ENCODE results near the gene LYPD3. TPM values are rescaled to one million over a fixed set of nuclear protein-coding genes. Genes with fewer than 3 reads are reported as not detected.

The LYPD3 gene
- total RNA-seq, 3 donors from 2014 or later (not counting 1 experiment from before 2014, with no cell fraction given) = 1.3 to 2.4 (median 1.7) TPM

DNA sequence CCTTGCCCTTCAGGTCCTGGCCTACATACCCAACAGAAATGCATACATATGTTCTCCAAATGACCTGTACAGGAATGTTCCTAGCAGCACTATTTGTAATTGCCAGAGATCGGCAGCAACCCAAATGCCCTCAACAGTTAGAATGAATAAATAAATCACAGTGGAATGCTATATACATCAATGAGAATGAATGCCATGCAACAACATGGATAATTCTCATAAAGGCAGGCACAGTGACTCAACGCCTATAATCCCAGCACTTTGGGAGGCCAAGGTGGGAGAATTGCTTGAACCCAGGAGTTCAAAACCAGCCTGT lies 32.1 kb downstream of the LYPD3 start:
- no peaks in the 10 kb centered on the region for H3K27me3 ChIP-seq (ENCODE audit: control insufficient read depth, insufficient read depth, low read length)
- Mint-ChIP-seq H3K36me3 (no peaks in the 10 kb centered on the region), H3K27ac (peak overlapping the region in 1 of 2 donors; percentile 29), H3K9me3 (no peaks in the 10 kb centered on the region), H3K27me3 (ENCODE audit: low read depth in 2 of 2) (no peaks in the 10 kb centered on the region), H3K4me3 (no peak overlapping the region), H3K4me1 (peaks cover 18 to 20% of the 10 kb centered on the region in 2 donors)
- TF ChIP-seq, protein P1, sequence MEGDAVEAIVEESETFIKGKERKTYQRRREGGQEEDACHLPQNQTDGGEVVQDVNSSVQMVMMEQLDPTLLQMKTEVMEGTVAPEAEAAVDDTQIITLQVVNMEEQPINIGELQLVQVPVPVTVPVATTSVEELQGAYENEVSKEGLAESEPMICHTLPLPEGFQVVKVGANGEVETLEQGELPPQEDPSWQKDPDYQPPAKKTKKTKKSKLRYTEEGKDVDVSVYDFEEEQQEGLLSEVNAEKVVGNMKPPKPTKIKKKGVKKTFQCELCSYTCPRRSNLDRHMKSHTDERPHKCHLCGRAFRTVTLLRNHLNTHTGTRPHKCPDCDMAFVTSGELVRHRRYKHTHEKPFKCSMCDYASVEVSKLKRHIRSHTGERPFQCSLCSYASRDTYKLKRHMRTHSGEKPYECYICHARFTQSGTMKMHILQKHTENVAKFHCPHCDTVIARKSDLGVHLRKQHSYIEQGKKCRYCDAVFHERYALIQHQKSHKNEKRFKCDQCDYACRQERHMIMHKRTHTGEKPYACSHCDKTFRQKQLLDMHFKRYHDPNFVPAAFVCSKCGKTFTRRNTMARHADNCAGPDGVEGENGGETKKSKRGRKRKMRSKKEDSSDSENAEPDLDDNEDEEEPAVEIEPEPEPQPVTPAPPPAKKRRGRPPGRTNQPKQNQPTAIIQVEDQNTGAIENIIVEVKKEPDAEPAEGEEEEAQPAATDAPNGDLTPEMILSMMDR (IDR thresholded peaks at IDR 0.05) = no peak
- ATAC-seq = no peak
- no peak overlapping the region for H3K4me3 ChIP-seq (ENCODE audit: low read length)
- no peaks in the 10 kb centered on the region for H3K36me3 ChIP-seq (ENCODE audit: control insufficient read depth, insufficient read depth, low read length)
- intact Hi-C loops (cut with micrococcal nuclease) = loop anchor here (1.0 kb wide), 2 partner anchors 86 to 219 kb away; no protein-coding TSS in a partner anchor
- DNase-seq = no peak
- H3K4me1 ChIP-seq (ENCODE audit: control insufficient read depth, insufficient read depth, low read length) = peaks cover 11% of the 10 kb centered on the region
- H3K9me3 ChIP-seq (ENCODE audit: control insufficient read depth, insufficient read depth, low read length) = no peaks in the 10 kb centered on the region
- H3K27ac ChIP-seq (ENCODE audit: low read length) = no peak overlapping the region
- WGBS (ENCODE audit: insufficient coverage) = 93% methylated on average over 1 of the region's 2 CpGs

DNA sequence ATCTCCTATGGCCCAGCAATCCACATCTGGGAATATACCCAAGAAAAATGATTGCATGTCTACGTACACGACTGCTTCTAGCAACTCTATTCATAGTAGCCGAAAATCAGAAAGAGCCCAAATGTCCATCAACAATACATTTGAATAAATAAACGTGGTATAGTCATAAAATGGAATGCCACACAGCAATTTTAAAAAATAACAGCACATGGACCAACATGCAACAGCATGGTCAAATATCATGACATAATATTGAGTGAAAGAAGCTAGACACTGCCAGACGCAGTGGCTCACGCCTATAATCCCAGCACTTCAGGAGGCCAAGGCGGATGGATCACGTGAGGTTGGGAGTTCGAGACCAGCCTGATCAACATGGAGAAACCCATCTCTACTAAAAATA lies 34.4 kb downstream of the LYPD3 start:
- Histone ChIP-seq H3K4me3 (ENCODE audit: low read length) (no peak overlapping the region), H3K4me1 (ENCODE audit: control insufficient read depth, insufficient read depth, low read length) (no peaks in the 10 kb centered on the region), H3K36me3 (ENCODE audit: control insufficient read depth, insufficient read depth, low read length) (no peaks in the 10 kb centered on the region), H3K27ac (ENCODE audit: low read length) (no peak overlapping the region), H3K9me3 (ENCODE audit: control insufficient read depth, insufficient read depth, low read length) (no peaks in the 10 kb centered on the region), H3K27me3 (ENCODE audit: control insufficient read depth, insufficient read depth, low read length) (no peaks in the 10 kb centered on the region)
- intact Hi-C loops (cut with micrococcal nuclease) = no loop called here
- TF ChIP-seq, protein P1 (IDR thresholded peaks at IDR 0.05) = no peak
- no peaks in the 10 kb centered on the region for H3K9me3 Mint-ChIP-seq
- no peaks in the 10 kb centered on the region for H3K36me3 Mint-ChIP-seq
- ATAC-seq (no peak), DNase-seq (no peak)
- H3K4me1 Mint-ChIP-seq = peaks cover 9% of the 10 kb centered on the region in 2 donors
- WGBS (ENCODE audit: insufficient coverage) = 95% methylated on average over 9 of the region's 9 CpGs
- H3K27me3 Mint-ChIP-seq (ENCODE audit: low read depth in 2 of 2) = no peaks in the 10 kb centered on the region
- no peak overlapping the region for H3K27ac Mint-ChIP-seq
- no peak overlapping the region for H3K4me3 Mint-ChIP-seq

DNA sequence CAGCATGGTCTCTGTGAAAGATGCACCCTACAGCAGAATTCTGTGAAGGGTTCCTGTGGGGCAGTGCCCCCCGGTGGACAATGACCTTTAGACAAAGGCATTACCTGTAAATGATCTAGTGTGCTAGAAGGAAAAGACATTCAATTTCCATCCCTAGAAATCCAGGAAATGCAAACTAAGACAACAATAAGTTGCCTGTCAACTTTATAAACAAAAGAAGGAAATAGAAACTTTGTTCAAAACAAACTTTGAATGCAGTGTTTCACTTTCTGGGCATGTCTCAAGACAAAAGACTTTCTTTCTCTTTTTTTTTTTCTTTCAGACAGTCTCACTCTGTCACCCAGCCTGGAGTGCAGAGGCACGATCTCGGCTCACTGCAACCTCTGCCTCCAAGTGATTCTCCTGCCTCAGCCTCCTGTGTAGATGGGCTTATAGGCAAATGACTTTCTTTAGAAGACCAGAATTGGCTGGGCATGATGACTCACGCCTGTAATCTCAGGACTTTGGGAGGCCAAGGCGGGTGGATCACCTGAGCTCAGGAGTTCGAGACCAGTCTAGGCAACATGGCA lies 35.2 kb downstream of the LYPD3 start:
- Histone ChIP-seq H3K9me3 (ENCODE audit: control insufficient read depth, insufficient read depth, low read length) (no peaks in the 10 kb centered on the region), H3K27ac (ENCODE audit: low read length) (no peak overlapping the region), H3K4me3 (ENCODE audit: low read length) (no peak overlapping the region), H3K27me3 (ENCODE audit: control insufficient read depth, insufficient read depth, low read length) (no peaks in the 10 kb centered on the region), H3K4me1 (ENCODE audit: control insufficient read depth, insufficient read depth, low read length) (no peaks in the 10 kb centered on the region), H3K36me3 (ENCODE audit: control insufficient read depth, insufficient read depth, low read length) (no peaks in the 10 kb centered on the region)
- ATAC-seq (peak in 2 of 3 donors; percentile 52 to 65), DNase-seq (no peak)
- TF ChIP-seq, protein P1 (IDR thresholded peaks at IDR 0.05) = no peak
- H3K27ac Mint-ChIP-seq = no peak overlapping the region
- WGBS (ENCODE audit: insufficient coverage) = 70% methylated on average over 6 of the region's 6 CpGs
- H3K4me3 Mint-ChIP-seq = no peak overlapping the region
- H3K36me3 Mint-ChIP-seq = no peaks in the 10 kb centered on the region
- intact Hi-C loops (cut with micrococcal nuclease) = no loop called here
- no peaks in the 10 kb centered on the region for H3K9me3 Mint-ChIP-seq
- H3K4me1 Mint-ChIP-seq = peaks cover 9 to 15% of the 10 kb centered on the region in 2 donors
- H3K27me3 Mint-ChIP-seq (ENCODE audit: low read depth in 2 of 2) = no peaks in the 10 kb centered on the region

DNA sequence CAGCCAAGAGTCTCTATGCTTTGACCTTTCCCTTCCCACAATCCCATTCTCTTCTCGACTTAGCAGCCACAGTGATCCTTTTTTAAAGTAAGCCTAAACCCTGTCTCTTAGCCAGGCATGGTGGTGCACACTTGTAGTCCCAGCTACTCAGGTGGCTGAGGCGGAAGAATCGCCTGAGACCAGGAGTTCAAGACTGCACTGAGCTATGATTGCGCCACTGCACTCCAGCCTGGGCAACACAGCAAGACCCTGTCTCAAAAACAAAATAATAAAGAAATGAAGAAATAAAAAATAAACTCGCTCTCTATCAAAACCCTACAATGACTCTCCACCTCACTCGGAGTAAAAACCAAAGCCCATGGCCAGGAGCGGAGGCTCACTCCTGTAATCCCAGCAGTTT lies 36.0 kb downstream of the LYPD3 start:
- Histone ChIP-seq H3K9me3 (ENCODE audit: control insufficient read depth, insufficient read depth, low read length) (no peaks in the 10 kb centered on the region), H3K36me3 (ENCODE audit: control insufficient read depth, insufficient read depth, low read length) (no peaks in the 10 kb centered on the region), H3K27me3 (ENCODE audit: control insufficient read depth, insufficient read depth, low read length) (no peaks in the 10 kb centered on the region), H3K27ac (ENCODE audit: low read length) (no peak overlapping the region), H3K4me3 (ENCODE audit: low read length) (no peak overlapping the region), H3K4me1 (ENCODE audit: control insufficient read depth, insufficient read depth, low read length) (no peaks in the 10 kb centered on the region)
- DNase-seq (no peak), ATAC-seq (no peak)
- no peak overlapping the region for H3K4me3 Mint-ChIP-seq
- peaks cover 0 to 3% of the 10 kb centered on the region in 2 donors for H3K27me3 Mint-ChIP-seq (ENCODE audit: low read depth in 2 of 2)
- no peaks in the 10 kb centered on the region for H3K9me3 Mint-ChIP-seq
- no peaks in the 10 kb centered on the region for H3K36me3 Mint-ChIP-seq
- intact Hi-C loops (cut with micrococcal nuclease) = no loop called here
- WGBS (ENCODE audit: insufficient coverage) = 91% methylated on average over 5 of the region's 7 CpGs
- H3K27ac Mint-ChIP-seq = no peak overlapping the region
- TF ChIP-seq, protein P1 (IDR thresholded peaks at IDR 0.05) = no peak
- peaks cover 9 to 19% of the 10 kb centered on the region in 2 donors for H3K4me1 Mint-ChIP-seq
